Limb (tissue), 2 donors: Measurements from ENCODE around the gene PCDH15.

Source experiments
- DNase-seq, 2 donors: peaks; one replicate each; pipeline ENCODE4 v3.0.0-alpha.2; 2016; ENCODE audit errors: extremely low spot score in 2 of 2

Gene PCDH15

DNA sequence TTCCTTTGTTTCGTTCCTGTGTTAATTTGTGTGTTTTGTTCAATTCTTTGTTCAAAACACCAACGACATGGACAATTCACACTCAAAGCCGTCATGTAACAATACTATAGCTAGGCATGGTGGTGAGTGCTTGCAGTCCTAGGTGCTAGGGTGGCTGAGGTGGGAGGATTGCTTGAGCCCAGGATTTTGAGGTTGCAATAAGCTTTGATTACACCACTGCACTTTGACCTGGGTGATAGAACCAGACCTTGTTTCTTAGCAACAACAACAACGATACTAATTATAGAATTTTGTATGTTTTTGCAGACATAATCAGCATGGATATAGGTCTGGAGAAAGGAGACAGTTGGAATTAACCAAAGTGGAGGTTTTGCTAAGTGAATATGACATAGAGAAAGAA is 936.2 kb downstream of the PCDH15 start:
- no peak for DNase-seq

DNA sequence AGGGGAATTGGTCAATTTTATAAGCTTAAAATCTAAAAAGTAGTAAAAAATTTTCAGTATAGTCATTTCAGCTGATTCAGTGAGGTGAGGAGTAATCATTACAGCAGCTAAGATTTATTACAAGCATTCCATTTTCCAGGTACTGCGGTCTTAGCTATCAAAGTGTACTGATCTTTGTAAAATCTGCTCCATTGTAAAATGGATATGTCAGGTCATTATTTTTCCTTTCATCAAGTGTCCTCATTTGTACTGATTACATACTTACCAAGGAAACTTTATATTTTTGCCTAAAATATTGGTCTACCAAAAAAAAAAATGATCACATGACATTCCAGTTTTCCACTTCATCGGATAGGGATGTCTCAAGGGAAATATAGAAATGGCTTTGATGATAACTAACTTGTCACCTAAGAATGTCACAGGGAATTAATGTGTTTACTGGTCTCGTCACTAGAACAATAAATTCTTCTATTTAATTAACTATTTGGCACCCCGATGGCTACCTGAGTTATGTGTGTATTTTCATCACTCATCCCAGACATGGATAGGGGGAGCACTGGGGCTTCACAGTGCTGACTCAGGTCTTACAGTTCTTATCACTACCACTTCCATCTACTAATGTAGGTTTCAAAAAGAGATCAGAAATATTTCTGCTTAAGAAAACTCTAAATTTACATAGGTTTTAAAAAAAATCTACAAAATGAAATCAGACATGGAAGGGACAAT is 948.4 kb downstream of the PCDH15 start:
- DNase-seq, result no peak

DNA sequence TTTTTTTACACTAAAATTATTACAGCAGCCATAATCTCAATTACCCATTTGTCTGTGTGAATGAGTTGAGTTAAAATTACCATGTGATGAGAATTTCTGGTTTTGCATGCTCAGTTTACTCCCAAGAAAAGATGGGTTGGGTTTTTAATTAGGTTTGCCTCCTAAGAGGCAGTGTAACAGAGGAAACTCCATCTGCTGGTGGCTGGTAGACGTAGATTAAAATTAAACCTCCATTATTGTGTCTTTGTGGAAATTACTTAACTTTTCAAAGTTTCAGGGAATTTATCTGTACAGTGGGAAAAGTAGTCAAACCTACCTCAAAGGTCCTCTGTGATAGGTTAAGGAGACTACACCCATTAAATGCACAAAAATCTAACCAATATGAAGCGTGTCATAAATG is 954.2 kb downstream of the PCDH15 start:
- no peak for DNase-seq

DNA sequence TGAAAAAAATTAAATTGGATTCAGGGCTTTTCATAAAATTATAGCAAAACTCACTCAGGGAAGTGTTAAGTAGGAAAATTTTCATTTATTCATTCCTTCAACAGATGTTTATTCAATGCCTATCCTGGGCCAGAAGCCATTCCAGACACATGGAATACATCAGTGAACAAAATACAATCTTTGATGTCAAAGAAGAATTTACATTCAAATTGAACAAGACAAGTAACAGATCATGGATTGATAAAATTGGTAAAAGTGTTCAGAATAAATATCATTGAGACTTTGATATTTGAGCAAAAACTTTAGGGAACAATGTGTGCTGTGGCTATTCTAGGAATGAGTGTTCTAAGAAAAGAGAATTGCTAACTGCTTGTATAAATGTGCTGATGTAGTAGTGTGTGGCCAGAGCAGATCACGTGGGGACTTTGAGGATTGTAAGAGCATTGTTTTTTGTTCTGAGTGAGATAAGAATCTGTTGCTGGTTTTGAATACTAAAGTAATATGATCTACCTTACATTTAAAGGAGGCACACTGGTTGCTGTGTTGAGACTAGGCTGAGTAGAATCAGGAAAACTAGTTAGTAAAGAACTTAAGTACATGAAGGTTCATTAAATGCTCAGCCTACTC is 957.2 kb downstream of the PCDH15 start:
- DNase-seq, result peak in 1 of 2 donors; percentile 60

- no peak for DNase-seq
Measured at GRCh38 chr10:53841483-53842145, 959.4 kb downstream of the PCDH15 start.

DNA sequence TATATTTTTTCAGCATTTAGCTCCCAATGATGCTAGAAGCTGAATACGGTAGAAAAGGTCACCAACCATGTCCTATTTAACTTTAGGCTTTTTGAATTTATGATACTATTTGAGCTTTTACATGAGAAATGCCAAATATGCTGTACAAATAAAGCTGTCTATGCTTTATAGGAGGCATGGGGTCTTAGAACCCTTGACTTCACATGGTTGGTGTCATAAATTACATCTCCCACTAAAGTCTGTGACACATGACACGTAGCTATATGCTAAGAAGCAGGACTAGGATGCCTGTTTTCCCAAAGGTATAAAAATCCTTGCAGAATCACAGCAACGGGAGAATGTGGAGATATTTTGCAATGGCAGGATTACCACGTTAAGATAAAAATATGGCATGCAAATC is 960.4 kb downstream of the PCDH15 start:
- DNase-seq, result no peak

- DNase-seq, result peak in 1 of 2 donors; percentile 62
Measured at GRCh38 chr10:53839440-53840039, 961.5 kb downstream of the PCDH15 start.

GRCh38 chr10:53836638-53837037 is 964.4 kb downstream of the PCDH15 start:
- DNase-seq, result no peak

DNA sequence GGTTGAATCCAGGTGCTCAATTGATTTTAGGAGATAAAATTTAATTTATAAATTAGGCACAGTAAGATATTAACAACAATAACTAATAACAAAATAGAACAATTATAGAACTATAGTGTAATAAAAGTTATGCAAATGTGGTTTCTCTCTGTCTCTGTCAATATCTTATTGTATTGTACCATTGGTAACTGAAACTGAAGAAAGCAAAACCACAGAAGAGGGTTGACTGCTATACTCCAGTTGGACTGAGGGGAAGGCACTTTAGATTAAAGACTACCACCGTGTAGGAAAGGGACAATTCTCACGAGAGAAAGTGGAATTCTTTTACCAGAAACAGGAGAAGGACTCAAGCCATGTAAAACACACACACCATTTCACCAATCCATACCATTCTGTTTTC is 967.1 kb downstream of the PCDH15 start:
- no peak for DNase-seq

- no peak for DNase-seq
Measured at GRCh38 chr10:53827261-53827660, 973.8 kb downstream of the PCDH15 start.

GRCh38 chr10:53808677-53809372 is 992.2 kb downstream of the PCDH15 start:
- no peak for DNase-seq

DNA sequence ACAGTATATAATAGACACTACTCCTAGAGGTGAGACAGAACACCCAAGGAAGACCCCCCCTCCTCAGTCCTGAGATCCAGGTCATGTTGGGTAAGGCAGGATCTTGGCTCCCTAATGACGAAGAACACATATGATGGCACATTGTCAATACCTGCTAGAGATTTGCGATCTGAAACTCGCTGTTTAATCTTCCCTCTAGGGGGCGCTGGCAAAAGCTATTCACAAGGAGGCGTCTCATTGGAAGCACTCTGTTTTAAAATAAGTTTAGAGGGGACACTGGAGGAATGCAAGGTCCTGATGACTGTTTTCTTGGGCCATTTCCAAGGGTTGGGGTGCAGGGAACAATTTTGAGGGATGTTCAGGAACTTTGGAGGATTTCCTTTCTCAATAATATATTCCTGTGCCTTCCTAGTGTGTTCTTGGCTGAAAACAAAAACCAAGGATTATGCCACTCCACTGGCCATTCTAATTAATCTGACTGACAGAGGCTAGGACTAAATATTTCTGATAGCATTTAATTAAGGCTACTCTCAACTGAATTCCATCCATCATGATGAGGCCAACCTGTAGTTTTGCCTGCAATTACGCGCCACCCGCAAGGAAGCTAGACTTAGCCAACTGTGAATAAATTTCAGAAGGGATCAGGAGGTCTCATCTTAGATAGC is 1014.7 kb downstream of the PCDH15 start:
- DNase-seq, result no peak

GRCh38 chr10:53771701-53772100 is 1029.3 kb downstream of the PCDH15 start:
- no peak for DNase-seq

DNA sequence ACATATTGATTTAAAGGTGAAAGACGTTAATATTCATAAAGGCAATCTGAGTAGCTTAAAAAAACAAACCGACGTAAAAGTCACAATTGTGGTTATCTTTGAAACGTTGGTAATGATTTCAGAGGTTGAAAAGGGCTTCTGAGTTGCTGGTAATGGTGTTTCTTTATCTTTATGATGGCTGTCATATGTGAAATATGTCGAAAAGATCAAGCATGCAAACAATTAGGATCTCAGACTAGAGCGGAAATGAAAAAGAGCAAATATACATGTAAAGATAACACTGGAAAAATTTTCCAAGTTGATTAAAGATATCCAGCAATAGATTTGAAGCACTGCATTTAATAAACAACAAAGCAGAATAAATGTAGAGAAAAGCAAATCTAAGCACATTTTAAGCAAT is 1030.1 kb downstream of the PCDH15 start:
- DNase-seq, result no peak

GRCh38 chr10:53765311-53765710 is 1035.7 kb downstream of the PCDH15 start:
- DNase-seq, result no peak

DNA sequence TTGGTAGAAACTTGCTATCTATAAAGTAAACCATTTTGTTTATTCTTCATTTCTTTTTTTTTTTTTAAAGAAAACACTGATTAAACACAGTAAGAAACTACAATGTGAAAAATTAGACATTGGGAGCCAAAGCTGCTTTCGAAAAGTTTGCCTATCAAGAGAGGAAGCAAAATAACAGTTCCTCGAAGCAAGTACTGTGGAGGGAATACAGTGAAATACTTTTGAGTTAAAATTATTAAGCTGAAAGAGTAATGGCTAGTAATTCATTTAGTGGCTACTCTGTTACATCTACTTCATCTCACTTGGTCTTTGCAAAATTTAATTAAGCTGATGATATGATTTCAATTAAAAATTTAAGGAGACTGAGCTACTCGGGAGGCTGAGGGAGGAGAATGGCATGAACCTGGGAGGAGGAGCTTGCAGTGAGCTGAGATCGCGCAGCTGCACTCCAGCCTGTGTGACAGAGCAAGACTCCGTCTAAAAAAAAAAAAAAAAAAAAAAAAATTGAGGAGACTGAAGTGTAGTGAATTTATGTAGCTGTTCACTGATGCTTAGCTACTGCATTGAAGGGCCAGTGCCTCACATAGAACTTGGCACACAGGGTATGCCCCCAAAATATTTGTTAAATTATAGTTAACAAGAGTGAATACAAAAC is 1046.3 kb downstream of the PCDH15 start:
- peak in 1 of 2 donors; percentile 4 for DNase-seq
